Neural progenitor cell (in vitro differentiated cells): Measurements from ENCODE around the gene HYCC1. TPM values are rescaled to one million over a fixed set of nuclear protein-coding genes. Genes with fewer than 3 reads are reported as not detected.

Source experiments
- DNase-seq: peaks from one replicate; pipeline ENCODE4 v3.0.0-alpha.2; 2016; ENCODE audit warnings: low spot score
- H2AFZ ChIP-seq: fragments of 200-600 bp; sonication (generic); replicated peaks from 2 replicates; pipeline ENCODE4 v1.6.1; 2016; ENCODE audit warnings: antibody characterized with exemption
- H3F3A ChIP-seq: fragments of 200-600 bp; sonication (generic); 2 replicates; pipeline ENCODE4 v1.6.1; 2016; ENCODE audit warnings: antibody characterized with exemption, low read depth
- H3K27ac ChIP-seq: fragments of 200-600 bp; sonication (generic); 2 replicates; pipeline ENCODE4 v1.5.1; 2016; ENCODE audit warnings: mild to moderate bottlenecking
- H3K27me3 ChIP-seq: fragments of 200-600 bp; sonication (generic); 2 replicates; pipeline ENCODE4 v1.6.1; 2016; ENCODE audit warnings: mild to moderate bottlenecking, moderate library complexity
- H3K36me3 ChIP-seq: fragments of 200-600 bp; sonication (generic); 2 replicates; pipeline ENCODE4 v1.5.1; 2016
- H3K4me1 ChIP-seq: fragments of 200-600 bp; sonication (generic); 2 replicates; pipeline ENCODE4 v1.6.1; 2016; ENCODE audit warnings: mixed run types
- H3K4me2 ChIP-seq: fragments of 200-600 bp; sonication (generic); 2 replicates; pipeline ENCODE4 v1.6.1; 2016
- H3K4me3 ChIP-seq: fragments of 200-600 bp; sonication (generic); 2 replicates; pipeline ENCODE4 v1.5.1; 2016
- H3K79me2 ChIP-seq: fragments of 200-600 bp; sonication (generic); 2 replicates; pipeline ENCODE4 v1.6.1; 2016; ENCODE audit warnings: low read depth
- H3K9ac ChIP-seq: fragments of 200-600 bp; sonication (generic); 2 replicates; pipeline ENCODE4 v1.6.1; 2016
- H3K9me3 ChIP-seq: fragments of 200-600 bp; sonication (generic); 2 replicates; pipeline ENCODE4 v1.5.1; 2016; ENCODE audit warnings: low read depth
- H4K20me1 ChIP-seq: fragments of 200-600 bp; sonication (generic); 2 replicates; pipeline ENCODE4 v1.6.1; 2016; ENCODE audit warnings: low read depth
- H3K27ac Mint-ChIP-seq: 3 replicates; pipeline ENCODE4 v1.8.0; 2021; ENCODE audit warnings: mixed read lengths
- H3K27me3 Mint-ChIP-seq: 2 replicates; pipeline ENCODE4 v1.8.0; 2022; ENCODE audit warnings: low read depth, mild to moderate bottlenecking, inconsistent platforms, moderate library complexity, mixed read lengths; ENCODE audit not compliant: insufficient read depth
- H3K36me3 Mint-ChIP-seq: 3 replicates; pipeline ENCODE4 v1.8.0; 2021; ENCODE audit warnings: mixed read lengths
- H3K4me1 Mint-ChIP-seq: 3 replicates; pipeline ENCODE4 v1.8.0; 2021; ENCODE audit warnings: mixed read lengths
- H3K4me3 Mint-ChIP-seq: 3 replicates; pipeline ENCODE4 v1.8.0; 2021; ENCODE audit warnings: mild to moderate bottlenecking, moderate library complexity, mixed read lengths
- H3K9me3 Mint-ChIP-seq: 3 replicates; pipeline ENCODE4 v1.8.0; 2020; ENCODE audit warnings: mixed read lengths
- EZH2 ChIP-seq: fragments of 200-600 bp; sonication (generic); IDR thresholded peaks from 2 replicates; pipeline ENCODE4 v1.6.1; 2017; ENCODE audit warnings: antibody characterized with exemption, mild to moderate bottlenecking, moderate library complexity
- EZH2phosphoT487 ChIP-seq: fragments of 200-600 bp; sonication (generic); IDR thresholded peaks from 2 replicates; pipeline ENCODE4 v1.6.1; 2017; ENCODE audit warnings: antibody characterized with exemption
- total RNA-seq: library from RNA; depleted of rRNA; stranded (reverse); fragments of >200 nt; gene quantifications from 2 replicates; pipeline ENCODE4 v1.2.3, GENCODE V29; 2015; ENCODE audit warnings: low replicate concordance
- TF ChIP-seq, protein P1 (sequence below): fragments of 200-600 bp; sonication (generic); IDR thresholded peaks from 2 replicates; pipeline ENCODE4 v1.5.1; 2017; ENCODE audit warnings: antibody characterized with exemption, mild to moderate bottlenecking

HYCC1 gene
- total RNA-seq, 1 donor from 2014 or later = 148 TPM

- Mint-ChIP-seq H3K9me3 (peaks cover 2% of the 10 kb centered on the region), H3K36me3 (no peaks in the 10 kb centered on the region), H3K27ac (no peak overlapping the region), H3K4me3 (no peak overlapping the region), H3K27me3 (peaks cover 9% of the 10 kb centered on the region), H3K4me1 (peaks cover 9% of the 10 kb centered on the region)
- peaks cover 22% of the 10 kb centered on the region for H3K4me1 ChIP-seq
- no peaks in the 10 kb centered on the region for H3K27me3 ChIP-seq
- H3K4me3 ChIP-seq = no peak overlapping the region
- H3F3A ChIP-seq = peaks cover 20% of the 10 kb centered on the region
- no peaks in the 10 kb centered on the region for H3K36me3 ChIP-seq
- H3K79me2 ChIP-seq = peaks cover 10% of the 10 kb centered on the region
- H4K20me1 ChIP-seq = peaks cover 4% of the 10 kb centered on the region
- no peak overlapping the region for H3K9ac ChIP-seq
- no peak for TF ChIP-seq EZH2
- TF ChIP-seq, protein P1, sequence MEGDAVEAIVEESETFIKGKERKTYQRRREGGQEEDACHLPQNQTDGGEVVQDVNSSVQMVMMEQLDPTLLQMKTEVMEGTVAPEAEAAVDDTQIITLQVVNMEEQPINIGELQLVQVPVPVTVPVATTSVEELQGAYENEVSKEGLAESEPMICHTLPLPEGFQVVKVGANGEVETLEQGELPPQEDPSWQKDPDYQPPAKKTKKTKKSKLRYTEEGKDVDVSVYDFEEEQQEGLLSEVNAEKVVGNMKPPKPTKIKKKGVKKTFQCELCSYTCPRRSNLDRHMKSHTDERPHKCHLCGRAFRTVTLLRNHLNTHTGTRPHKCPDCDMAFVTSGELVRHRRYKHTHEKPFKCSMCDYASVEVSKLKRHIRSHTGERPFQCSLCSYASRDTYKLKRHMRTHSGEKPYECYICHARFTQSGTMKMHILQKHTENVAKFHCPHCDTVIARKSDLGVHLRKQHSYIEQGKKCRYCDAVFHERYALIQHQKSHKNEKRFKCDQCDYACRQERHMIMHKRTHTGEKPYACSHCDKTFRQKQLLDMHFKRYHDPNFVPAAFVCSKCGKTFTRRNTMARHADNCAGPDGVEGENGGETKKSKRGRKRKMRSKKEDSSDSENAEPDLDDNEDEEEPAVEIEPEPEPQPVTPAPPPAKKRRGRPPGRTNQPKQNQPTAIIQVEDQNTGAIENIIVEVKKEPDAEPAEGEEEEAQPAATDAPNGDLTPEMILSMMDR = no peak
- no peak for TF ChIP-seq EZH2phosphoT487
- no peak for DNase-seq
- no peak overlapping the region for H3K4me2 ChIP-seq
- H2AFZ ChIP-seq = no peak overlapping the region
- no peaks in the 10 kb centered on the region for H3K9me3 ChIP-seq
- no peak overlapping the region for H3K27ac ChIP-seq
These were observed 3.4 kb upstream of the HYCC1 start for GRCh38 chr7:23017309-23017708.

GRCh38 chr7:23016345-23017253, 2.7 kb upstream of the HYCC1 start:
- H3K36me3 Mint-ChIP-seq = no peaks in the 10 kb centered on the region
- peaks cover 28% of the 10 kb centered on the region for H3K4me1 ChIP-seq
- no peaks in the 10 kb centered on the region for H3K36me3 ChIP-seq
- no peak for DNase-seq
- H3F3A ChIP-seq = peaks cover 20% of the 10 kb centered on the region
- H3K27me3 ChIP-seq = no peaks in the 10 kb centered on the region
- TF ChIP-seq, protein P1 = no peak
- TF ChIP-seq EZH2phosphoT487 = no peak
- TF ChIP-seq EZH2 = no peak
- H3K4me2 ChIP-seq = no peak overlapping the region
- no peak overlapping the region for H3K27ac ChIP-seq
- H3K79me2 ChIP-seq = peaks cover 17% of the 10 kb centered on the region
- peak overlapping the region; percentile 27 for H3K27ac Mint-ChIP-seq
- H3K27me3 Mint-ChIP-seq = peaks cover 9% of the 10 kb centered on the region
- H3K9me3 Mint-ChIP-seq = peaks cover under 1% of the 10 kb centered on the region
- H3K9ac ChIP-seq = no peak overlapping the region
- peaks cover 11% of the 10 kb centered on the region for H4K20me1 ChIP-seq
- H3K9me3 ChIP-seq = no peaks in the 10 kb centered on the region
- H3K4me3 ChIP-seq = no peak overlapping the region
- H3K4me3 Mint-ChIP-seq = no peak overlapping the region
- no peak overlapping the region for H2AFZ ChIP-seq
- H3K4me1 Mint-ChIP-seq = peaks cover 8% of the 10 kb centered on the region

- Histone ChIP-seq H3K4me3 (no peak overlapping the region), H3K27me3 (no peaks in the 10 kb centered on the region), H3K27ac (no peak overlapping the region), H3K9ac (no peak overlapping the region), H3K4me2 (no peak overlapping the region), H2AFZ (no peak overlapping the region), H3K36me3 (no peaks in the 10 kb centered on the region), H3K9me3 (no peaks in the 10 kb centered on the region), H4K20me1 (peaks cover 31% of the 10 kb centered on the region), H3K4me1 (peaks cover 28% of the 10 kb centered on the region), H3K79me2 (peaks cover 36% of the 10 kb centered on the region), H3F3A (peaks cover 20% of the 10 kb centered on the region)
- Mint-ChIP-seq H3K36me3 (no peaks in the 10 kb centered on the region), H3K27me3 (peaks cover 9% of the 10 kb centered on the region), H3K27ac (no peak overlapping the region), H3K4me3 (peak overlapping the region; percentile 98), H3K4me1 (peaks cover 8% of the 10 kb centered on the region), H3K9me3 (no peaks in the 10 kb centered on the region)
- DNase-seq = no peak
- TF ChIP-seq EZH2 (no peak), EZH2phosphoT487 (no peak)
- TF ChIP-seq, protein P1 = no peak
These were observed 751 bp upstream of the HYCC1 start for GRCh38 chr7:23014681-23015080.
